ENCODE data around the gene PDCD5. TPM values are rescaled to one million over a fixed set of nuclear protein-coding genes. Genes with fewer than 3 reads are reported as not detected.
A peak's percentile ranks its signal among the peaks of the same experiment; 100 is the strongest.
"Not testable (repeated sequence)": the region's sequence is repeated elsewhere in the genome, so short reads cannot be mapped to it uniquely, and the experiment has no call there.

The PDCD5 gene
- total and polyA plus RNA-seq, 8 donors = 4.6 to 182 (median 90.7) TPM

GRCh38 chr19:32580353-32580900 lies 563 bp upstream of the PDCD5 start:
- WGBS, 5 donors = 16 to 23% (median 18%) methylated on average over 20 to 22 of the region's 22 CpGs
- peaks cover 11 to 27% (median 20%) of the 10 kb centered on the region in 4 donors for H3K4me1 ChIP-seq
- H3K36me3 ChIP-seq = peaks cover 0 to 15% (median 14%) of the 10 kb centered on the region in 4 donors
- DNase-seq = no peak
- H3K27me3 ChIP-seq = no peaks in the 10 kb centered on the region
- no peaks in the 10 kb centered on the region for H3K9me3 ChIP-seq
- peak overlapping the region; percentile 74 to 95 (median 90) for H3K4me3 ChIP-seq
- TF ChIP-seq EP300 (IDR thresholded peaks at IDR 0.05) = no peak
- intact Hi-C loops (cut with DNase I; ENCODE audit: low total_unique reads) = no loop called here
- peak overlapping the region; percentile 70 to 94 (median 88) for H3K27ac ChIP-seq

- TF ChIP-seq EP300 (IDR thresholded peaks at IDR 0.05) (no peak), POLR2AphosphoS5 (IDR thresholded peaks at IDR 0.05) (no peak), POLR2A (IDR thresholded peaks at IDR 0.05) (no peak)
- TF ChIP-seq, protein P1, sequence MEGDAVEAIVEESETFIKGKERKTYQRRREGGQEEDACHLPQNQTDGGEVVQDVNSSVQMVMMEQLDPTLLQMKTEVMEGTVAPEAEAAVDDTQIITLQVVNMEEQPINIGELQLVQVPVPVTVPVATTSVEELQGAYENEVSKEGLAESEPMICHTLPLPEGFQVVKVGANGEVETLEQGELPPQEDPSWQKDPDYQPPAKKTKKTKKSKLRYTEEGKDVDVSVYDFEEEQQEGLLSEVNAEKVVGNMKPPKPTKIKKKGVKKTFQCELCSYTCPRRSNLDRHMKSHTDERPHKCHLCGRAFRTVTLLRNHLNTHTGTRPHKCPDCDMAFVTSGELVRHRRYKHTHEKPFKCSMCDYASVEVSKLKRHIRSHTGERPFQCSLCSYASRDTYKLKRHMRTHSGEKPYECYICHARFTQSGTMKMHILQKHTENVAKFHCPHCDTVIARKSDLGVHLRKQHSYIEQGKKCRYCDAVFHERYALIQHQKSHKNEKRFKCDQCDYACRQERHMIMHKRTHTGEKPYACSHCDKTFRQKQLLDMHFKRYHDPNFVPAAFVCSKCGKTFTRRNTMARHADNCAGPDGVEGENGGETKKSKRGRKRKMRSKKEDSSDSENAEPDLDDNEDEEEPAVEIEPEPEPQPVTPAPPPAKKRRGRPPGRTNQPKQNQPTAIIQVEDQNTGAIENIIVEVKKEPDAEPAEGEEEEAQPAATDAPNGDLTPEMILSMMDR (IDR thresholded peaks at IDR 0.05) = no peak
- 1 to 5% (median 2%) methylated on average over 14 to 27 of the region's 27 CpGs for WGBS, 5 donors
- Histone ChIP-seq H3K36me3 (peaks cover 8 to 28% (median 27%) of the 10 kb centered on the region in 4 donors), H3K27me3 (no peaks in the 10 kb centered on the region), H3K4me1 (peaks cover 11 to 27% (median 20%) of the 10 kb centered on the region in 4 donors), H3K4me3 (peak overlapping the region; percentile 74 to 95 (median 90)), H3K27ac (peak overlapping the region; percentile 80 to 94 (median 92)), H3K9me3 (no peaks in the 10 kb centered on the region)
- intact Hi-C loops (cut with DNase I; ENCODE audit: low total_unique reads) = no loop called here
- DNase-seq = peak in 1 of 2 donors; percentile 54
These were observed 752 bp downstream of the PDCD5 start for GRCh38 chr19:32581705-32582179.

DNA sequence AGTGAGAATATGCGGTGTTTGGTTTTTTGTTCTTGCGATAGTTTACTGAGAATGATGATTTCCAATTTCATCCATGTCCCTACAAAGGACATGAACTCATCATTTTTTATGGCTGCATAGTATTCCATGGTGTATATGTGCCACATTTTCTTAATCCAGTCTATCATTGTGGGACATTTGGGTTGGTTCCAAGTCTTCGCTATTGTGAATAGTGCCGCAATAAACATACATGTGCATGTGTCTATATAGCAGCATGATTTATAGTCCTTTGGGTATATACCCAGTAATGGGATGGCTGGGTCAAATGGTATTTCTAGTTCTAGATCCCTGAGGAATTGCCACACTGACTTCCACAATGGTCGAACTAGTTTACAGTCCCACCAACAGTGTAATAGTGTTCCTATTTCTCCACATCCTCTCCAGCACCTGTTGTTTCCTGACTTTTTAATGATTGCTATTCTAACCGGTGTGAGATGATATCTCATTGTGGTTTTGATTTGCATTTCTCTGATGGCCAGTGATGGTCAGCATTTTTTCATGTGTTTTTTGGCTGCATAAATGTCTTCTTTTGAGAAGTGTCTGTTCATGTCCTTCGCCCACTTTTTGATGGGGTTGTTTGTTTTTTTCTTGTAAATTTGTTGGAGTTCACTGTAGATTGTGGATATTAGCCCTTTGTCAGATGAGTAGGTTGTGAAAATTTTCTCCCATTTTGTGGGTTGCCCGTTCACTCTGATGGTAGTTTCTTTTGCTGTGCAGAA lies 6.9 kb downstream of the PDCD5 start:
- H3K4me3 ChIP-seq; intact Hi-C loops (cut with DNase I; ENCODE audit: low total_unique reads); H3K4me1 ChIP-seq; H3K9me3 ChIP-seq; DNase-seq; H3K27ac ChIP-seq; H3K27me3 ChIP-seq: not testable (repeated sequence)
- 86 to 97% (median 93%) methylated on average over 5 to 6 of the region's 8 CpGs for WGBS, 5 donors
- H3K36me3 ChIP-seq = peaks cover 10 to 44% (median 40%) of the 10 kb centered on the region in 4 donors

- DNase-seq = no peak
- no peak overlapping the region for H3K4me3 ChIP-seq
- no peaks in the 10 kb centered on the region for H3K9me3 ChIP-seq
- 93 to 100% (median 100%) methylated on average over 2 of the region's 2 CpGs for WGBS, 5 donors
- H3K36me3 ChIP-seq = peaks cover 29 to 65% (median 61%) of the 10 kb centered on the region in 4 donors
- intact Hi-C loops (cut with DNase I; ENCODE audit: low total_unique reads) = no loop called here
- H3K27ac ChIP-seq = no peak overlapping the region
- no peak for TF ChIP-seq EP300 (IDR thresholded peaks at IDR 0.05)
- no peak for TF ChIP-seq POLR2A (IDR thresholded peaks at IDR 0.05)
- TF ChIP-seq, protein P1 (IDR thresholded peaks at IDR 0.05) = no peak
- TF ChIP-seq POLR2AphosphoS5 (IDR thresholded peaks at IDR 0.05) = no peak
- no peaks in the 10 kb centered on the region for H3K27me3 ChIP-seq
- no peaks in the 10 kb centered on the region for H3K4me1 ChIP-seq
These were observed 13.0 kb downstream of the PDCD5 start for GRCh38 chr19:32594021-32594420.

- intact Hi-C loops (cut with DNase I; ENCODE audit: low total_unique reads) = no loop called here
- WGBS, 5 donors = 92 to 98% (median 96%) methylated on average over 6 of the region's 6 CpGs
- DNase-seq = no peak
- Histone ChIP-seq H3K36me3 (peaks cover 34 to 74% (median 72%) of the 10 kb centered on the region in 4 donors), H3K27ac (no peak overlapping the region), H3K9me3 (no peaks in the 10 kb centered on the region), H3K27me3 (no peaks in the 10 kb centered on the region), H3K4me3 (no peak overlapping the region), H3K4me1 (no peaks in the 10 kb centered on the region)
- TF ChIP-seq, protein P1 (IDR thresholded peaks at IDR 0.05) = no peak
- no peak for TF ChIP-seq POLR2A (IDR thresholded peaks at IDR 0.05)
These were observed 14.5 kb downstream of the PDCD5 start for GRCh38 chr19:32595491-32595890.
